Measurements from ENCODE around the gene TTBK1.

The TTBK1 gene

GRCh38 chr6:43274127-43274915, 31.0 kb downstream of the TTBK1 start:
- no peak for DNase-seq

- peak; percentile 21 for DNase-seq
Measured at GRCh38 chr6:43274916-43275597, 31.8 kb downstream of the TTBK1 start.

GRCh38 chr6:43275801-43276576, 32.7 kb downstream of the TTBK1 start:
- peak; percentile 23 for DNase-seq

- no peak for DNase-seq
Measured at GRCh38 chr6:43276577-43277305, 33.5 kb downstream of the TTBK1 start.

GRCh38 chr6:43277306-43277642, 34.0 kb downstream of the TTBK1 start:
- no peak for DNase-seq

- DNase-seq, result no peak
Measured at GRCh38 chr6:43277643-43278523, 34.6 kb downstream of the TTBK1 start.

- DNase-seq, result no peak
Measured at GRCh38 chr6:43278524-43279078, 35.3 kb downstream of the TTBK1 start.

- DNase-seq, result no peak
Measured at GRCh38 chr6:43280234-43280633, 37.0 kb downstream of the TTBK1 start.

GRCh38 chr6:43282060-43282459, 38.8 kb downstream of the TTBK1 start:
- no peak for DNase-seq

GRCh38 chr6:43282636-43283513, 39.6 kb downstream of the TTBK1 start:
- DNase-seq, result no peak

- no peak for DNase-seq
Measured at GRCh38 chr6:43283514-43283901, 40.2 kb downstream of the TTBK1 start.

GRCh38 chr6:43283905-43284304, 40.6 kb downstream of the TTBK1 start:
- no peak for DNase-seq

- no peak for DNase-seq
Measured at GRCh38 chr6:43284991-43285781, 41.9 kb downstream of the TTBK1 start.

GRCh38 chr6:43285832-43286231, 42.6 kb downstream of the TTBK1 start:
- no peak for DNase-seq

GRCh38 chr6:43286456-43286979, 43.2 kb downstream of the TTBK1 start:
- DNase-seq, result no peak

- no peak for DNase-seq
Measured at GRCh38 chr6:43286980-43287716, 43.9 kb downstream of the TTBK1 start.

- no peak for DNase-seq
Measured at GRCh38 chr6:43287717-43288679, 44.7 kb downstream of the TTBK1 start.
